SK-N-SH treated with all-trans-retinoic acid at 6 μM for 48 hours (cell line): Measurements from ENCODE around the gene STK17B.

Source experiments
- ZFP30 ChIP-seq: fragments of 450-650 bp; formaldehyde crosslinking; IDR thresholded peaks from 2 replicates; pipeline ENCODE4 v1.5.0; 2022; ENCODE audit warnings: mild to moderate bottlenecking, moderate library complexity
- ZNF70 ChIP-seq: fragments of 450-650 bp; formaldehyde crosslinking; IDR thresholded peaks from 2 replicates; pipeline ENCODE4 v1.5.0; 2020; ENCODE audit warnings: mild to moderate bottlenecking, moderate library complexity

DNA sequence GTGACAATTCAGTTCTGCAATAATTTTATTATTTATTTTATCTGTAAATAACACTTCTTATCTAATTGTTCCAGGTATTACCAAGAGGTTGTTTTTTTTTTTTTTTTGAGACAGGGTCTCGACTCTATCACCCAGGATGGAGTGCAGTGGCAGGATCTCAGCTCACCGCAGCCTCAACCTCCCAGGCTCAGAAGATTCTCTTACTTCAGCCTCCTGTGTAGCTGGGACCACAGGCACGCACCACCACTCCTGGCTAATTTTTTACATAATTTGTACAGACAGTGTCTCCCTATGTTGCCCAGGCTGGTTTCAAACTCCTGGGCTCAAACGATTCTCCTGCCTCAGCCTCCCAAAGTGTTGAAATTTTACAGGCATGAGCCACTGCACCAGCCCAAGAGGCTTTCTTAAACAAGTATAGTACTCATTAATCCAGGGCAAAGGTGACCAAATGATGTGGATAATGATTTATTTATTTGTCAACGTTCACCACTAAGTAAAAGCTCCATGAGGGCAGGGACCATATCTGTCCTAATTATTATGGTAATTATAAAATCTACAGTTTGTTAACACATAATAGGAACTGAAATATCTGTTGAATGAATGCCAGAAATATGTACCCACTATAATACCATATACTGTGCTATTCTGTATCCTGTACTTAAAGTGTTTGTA lies 12.0 kb downstream of the STK17B start:
- no peak for TF ChIP-seq ZFP30
- no peak for TF ChIP-seq ZNF70 (CRISPR knock-in tag)
